Endothelial cell of umbilical vein (primary cell): ENCODE measurements around the gene COQ6. TPM values are rescaled to one million over a fixed set of nuclear protein-coding genes. Genes with fewer than 3 reads are reported as not detected.

Experiments used
- BruUV-seq: library from RNA; stranded (reverse); fragments of 400-500 nt; replicated peaks from 2 replicates; lab custom pipeline; 2021; lab: Mats Ljungman, UMichigan
- CTCF ChIA-PET: fragments of 300-600, 350-600 bp; sonication (Branson Sonifier 250); formaldehyde crosslinking; loops from one replicate; lab custom pipeline; 2021; ENCODE audit warnings: antibody characterized with exemption, inconsistent platforms; lab: Charles Lee
- POLR2A ChIA-PET: fragments of 300-600, 350-600 bp; sonication (Branson Sonifier 250); formaldehyde crosslinking; loops from one replicate; lab custom pipeline; 2021; ENCODE audit warnings: antibody characterized with exemption, inconsistent platforms; lab: Charles Lee
- DNase-seq: peaks from one replicate; pipeline ENCODE4 v3.0.0-alpha.2; 2011; ENCODE audit warnings: low read depth, low spot score
- FAIRE-seq: peaks from 2 replicates; lab custom pipeline; 2011; peaks lifted over from hg19 to GRCh38; lab: Jason Lieb, UNC
- H2AFZ ChIP-seq: 2 replicates; pipeline ENCODE4 v1.6.0; 2012; ENCODE audit warnings: low read depth, low read length, control low read depth, inconsistent platforms
- H3K27ac ChIP-seq: 2 replicates; pipeline ENCODE4 v1.5.1; 2011; ENCODE audit warnings: low read depth, mild to moderate bottlenecking, control low read depth, low read length, moderate library complexity; ENCODE audit not compliant: insufficient read depth
- H3K27me3 ChIP-seq, 2 experiments: 2 replicates each; pipeline versions ENCODE4 v1.6.0 to v1.6.1; 2011; ENCODE audit warnings: low read length in 2 of 2, mixed read lengths in 1 of 2; ENCODE audit not compliant: control insufficient read depth in 2 of 2, insufficient read depth in 2 of 2
- H3K36me3 ChIP-seq, 2 experiments: 2 replicates in 1 of 2; 3 replicates in 1 of 2; pipeline ENCODE4 v1.5.1; 2011; ENCODE audit warnings: low read length in 2 of 2, mild to moderate bottlenecking in 1 of 2, moderate library complexity in 1 of 2; ENCODE audit not compliant: control insufficient read depth in 2 of 2, insufficient read depth in 2 of 2; ENCODE audit errors: extremely low read depth in 1 of 2
- H3K4me1 ChIP-seq: 3 replicates; pipeline ENCODE4 v1.5.1; 2011; ENCODE audit warnings: mild to moderate bottlenecking, low read length; ENCODE audit not compliant: control insufficient read depth, insufficient read depth; ENCODE audit errors: extremely low read depth
- H3K4me2 ChIP-seq: 2 replicates; pipeline ENCODE4 v1.6.1; 2011; ENCODE audit warnings: low read length, control low read depth, mixed read lengths; ENCODE audit not compliant: insufficient read depth
- H3K4me3 ChIP-seq, 3 experiments: fragments of 200-600 bp in 1 of 3; sonication (generic), shearing (Covaris generic) in 1 of 3; replicated peaks in 1 of 3; 2 replicates each; pipeline ENCODE4 v1.5.1; 2011 to 2016; ENCODE audit warnings: control low read depth in 3 of 3, low read length in 3 of 3, mild to moderate bottlenecking in 2 of 3, inconsistent platforms in 1 of 3, low read depth in 1 of 3, moderate library complexity in 1 of 3; ENCODE audit not compliant: insufficient read depth in 1 of 3
- H3K79me2 ChIP-seq: 2 replicates; pipeline ENCODE4 v1.6.0; 2012; ENCODE audit warnings: low read length, inconsistent platforms; ENCODE audit not compliant: control insufficient read depth, insufficient read depth
- H3K9ac ChIP-seq: replicated peaks from 2 replicates; pipeline ENCODE3; 2011; ENCODE audit warnings: low read length, control low read depth; ENCODE audit not compliant: insufficient read depth; ENCODE audit errors: extremely low read depth
- H3K9me1 ChIP-seq: replicated peaks from 3 replicates; pipeline ENCODE4 v1.6.0; 2011; ENCODE audit warnings: mild to moderate bottlenecking, low read length; ENCODE audit not compliant: control insufficient read depth, insufficient read depth; ENCODE audit errors: extremely low read depth
- H3K9me3 ChIP-seq: replicated peaks from 2 replicates; pipeline ENCODE4 v1.5.1; 2012; ENCODE audit warnings: low read length, inconsistent platforms; ENCODE audit not compliant: control insufficient read depth, insufficient read depth
- H4K20me1 ChIP-seq: replicated peaks from 2 replicates; pipeline ENCODE3; 2011; ENCODE audit warnings: mild to moderate bottlenecking, low read length; ENCODE audit not compliant: control insufficient read depth, insufficient read depth; ENCODE audit errors: extremely low read depth
- CTCF ChIP-seq, 2 donors: IDR thresholded peaks; 1 replicate in 1 of 2; 2 replicates in 1 of 2; pipeline ENCODE4 v1.5.1; 2011; ENCODE audit warnings: low read length in 2 of 2, mild to moderate bottlenecking in 2 of 2, moderate library complexity in 2 of 2, control low read depth in 1 of 2, inconsistent platforms in 1 of 2, low read depth in 1 of 2; ENCODE audit not compliant: insufficient read depth in 1 of 2; ENCODE audit errors: extremely low read depth in 1 of 2
- FOS ChIP-seq: IDR thresholded peaks from 2 replicates; pipeline ENCODE4 v1.6.1; 2011; ENCODE audit warnings: mild to moderate bottlenecking, low read length, moderate library complexity, borderline replicate concordance; ENCODE audit not compliant: insufficient read depth
- GATA2 ChIP-seq: IDR thresholded peaks from 2 replicates; pipeline ENCODE4 v1.7.0; 2011; ENCODE audit warnings: low read depth, mild to moderate bottlenecking, moderate library complexity, mixed read lengths, low read length; ENCODE audit not compliant: insufficient read length, insufficient read depth
- JUN ChIP-seq: IDR thresholded peaks from 2 replicates; pipeline ENCODE4 v1.6.1; 2011; ENCODE audit warnings: borderline replicate concordance, low read depth; ENCODE audit not compliant: insufficient read length, insufficient read depth
- MAX ChIP-seq: IDR thresholded peaks from 2 replicates; pipeline ENCODE4 v1.6.1; 2011; ENCODE audit not compliant: insufficient read depth, insufficient read length
- MYC ChIP-seq: IDR thresholded peaks from one replicate; pipeline ENCODE4 v1.6.1; 2011; ENCODE audit warnings: mild to moderate bottlenecking, low read depth, low read length
- POLR2A ChIP-seq: IDR thresholded peaks from 2 replicates; pipeline ENCODE4 v1.6.1; 2012; ENCODE audit warnings: low read depth, mild to moderate bottlenecking, control low read depth, low read length
- POLR2AphosphoS5 ChIP-seq: IDR thresholded peaks from 2 replicates; pipeline ENCODE4 v1.6.1; 2012; ENCODE audit warnings: low read depth, mild to moderate bottlenecking, control low read depth, low read length, moderate library complexity; ENCODE audit not compliant: insufficient read depth
- dilution Hi-C: fragments of 300-500 bp; cut with MboI; formaldehyde crosslinking; loops from one replicate; pipeline ENCODE4 v1.15.0; 2019; ENCODE audit warnings: low sequenced_read_pairs; ENCODE audit not compliant: extremely low pct_ligation_motif_present
- intact Hi-C: fragments of 100-400 bp; cut with micrococcal nuclease; formaldehyde crosslinking; loops from one replicate; pipeline ENCODE4 v1.10.0; 2022
- polyA plus RNA-seq, 4 experiments: library from polyadenylated mRNA; depleted of rRNA in 3 of 4; stranded (reverse) in 3 of 4; unstranded in 1 of 4; fragments of >200 nt; gene quantifications; 2 replicates each; pipeline versions ENCODE4 v1.2.1 to v1.2.3, GENCODE V29; 2011 to 2012; ENCODE audit warnings: missing spikeins in 1 of 4
- total RNA-seq: library from RNA; stranded (reverse); gene quantifications from 2 replicates; pipeline ENCODE4 v1.2.3, GENCODE V29; 2021

COQ6 gene
- total and polyA plus RNA-seq, 2 donors (not counting 3 experiments of a cell fraction or from before 2014, with no cell fraction given), result 20.7 to 35.3 TPM

- POLR2A ChIA-PET, result no interaction called here
- no peak overlapping the region for H3K9ac ChIP-seq
- dilution Hi-C loops (no loop called here), intact Hi-C loops (loop anchor here (5.0 kb wide), 1 partner anchor 84 kb away; no protein-coding TSS in a partner anchor)
- BruUV-seq, result no TSS peak
- no peak overlapping the region for H3K4me3 ChIP-seq
- H3K4me1 ChIP-seq, result peaks cover 5% of the 10 kb centered on the region
- CTCF ChIA-PET, result no interaction called here
- H3K36me3 ChIP-seq, result peaks cover 6 to 19% of the 10 kb centered on the region in 2 experiments
- no peaks in the 10 kb centered on the region for H4K20me1 ChIP-seq
- FAIRE-seq (no peak), DNase-seq (no peak)
- no peak overlapping the region for H3K4me2 ChIP-seq
- no peak overlapping the region for H2AFZ ChIP-seq
- no peak for TF ChIP-seq POLR2AphosphoS5
- H3K27me3 ChIP-seq, result no peaks in the 10 kb centered on the region
- no peak overlapping the region for H3K27ac ChIP-seq
- no peaks in the 10 kb centered on the region for H3K9me1 ChIP-seq
- H3K79me2 ChIP-seq, result no peaks in the 10 kb centered on the region
- no peaks in the 10 kb centered on the region for H3K9me3 ChIP-seq
Measured at GRCh38 chr14:73953731-73954130, 3.6 kb downstream of the COQ6 start.

GRCh38 chr14:73955674-73956073, 5.6 kb downstream of the COQ6 start:
- no peaks in the 10 kb centered on the region for H3K9me1 ChIP-seq
- H2AFZ ChIP-seq, result no peak overlapping the region
- H3K4me2 ChIP-seq, result no peak overlapping the region
- no peak overlapping the region for H3K27ac ChIP-seq
- intact Hi-C loops (no loop called here), dilution Hi-C loops (no loop called here)
- no TSS peak for BruUV-seq
- no peak for DNase-seq
- H3K4me1 ChIP-seq, result peaks cover 5% of the 10 kb centered on the region
- ChIA-PET POLR2A (no interaction called here), CTCF (no interaction called here)
- no peak overlapping the region for H3K4me3 ChIP-seq
- H3K79me2 ChIP-seq, result no peaks in the 10 kb centered on the region
- H3K9me3 ChIP-seq, result no peaks in the 10 kb centered on the region
- no peaks in the 10 kb centered on the region for H3K27me3 ChIP-seq
- TF ChIP-seq JUN, result no peak
- TF ChIP-seq FOS, result no peak
- TF ChIP-seq CTCF (IDR thresholded peaks at IDR 0.05; ENCODE audit: extremely low read depth in 1 of 2, insufficient read depth in 1 of 2, low read depth in 1 of 2, low read length in 2 of 2), result no peak
- TF ChIP-seq GATA2, result no peak
- no peak for TF ChIP-seq POLR2AphosphoS5
- no peak for TF ChIP-seq MYC
- TF ChIP-seq POLR2A, result no peak
- no peak for TF ChIP-seq MAX
- no peaks in the 10 kb centered on the region for H4K20me1 ChIP-seq
- no peak for FAIRE-seq
- no peak overlapping the region for H3K9ac ChIP-seq
- peaks cover 10 to 32% of the 10 kb centered on the region in 2 experiments for H3K36me3 ChIP-seq
